Endodermal cell (in vitro differentiated cells): ENCODE data around the gene EIF4E1B. TPM values are rescaled to one million over a fixed set of nuclear protein-coding genes. Genes with fewer than 3 reads are reported as not detected.

Experiments
- DNase-seq: peaks from one replicate; pipeline ENCODE4 v3.0.0-alpha.2; 2017
- H3K27ac ChIP-seq: 2 replicates; pipeline ENCODE4 v1.5.1; 2013; ENCODE audit warnings: mild to moderate bottlenecking, low read depth, low read length, moderate library complexity
- H3K27me3 ChIP-seq: 2 replicates; pipeline ENCODE4 v1.6.1; 2013; ENCODE audit warnings: mild to moderate bottlenecking, low read length, moderate library complexity; ENCODE audit not compliant: insufficient read depth, control insufficient read depth, poor library complexity, severe bottlenecking
- H3K36me3 ChIP-seq: 2 replicates; pipeline ENCODE4 v1.7.0; 2013; ENCODE audit warnings: mild to moderate bottlenecking, low read length, moderate library complexity; ENCODE audit not compliant: control insufficient read depth, insufficient read depth
- H3K4me1 ChIP-seq: one replicate; pipeline ENCODE4 v1.7.0; 2013; ENCODE audit warnings: low read length; ENCODE audit not compliant: control insufficient read depth, insufficient read depth
- H3K4me3 ChIP-seq: 2 replicates; pipeline ENCODE4 v1.5.1; 2013; ENCODE audit warnings: mild to moderate bottlenecking, low read length, moderate library complexity
- H3K9ac ChIP-seq: 2 replicates; pipeline ENCODE4 v1.6.1; 2013; ENCODE audit warnings: mild to moderate bottlenecking, low read length, moderate library complexity; ENCODE audit not compliant: poor library complexity, severe bottlenecking; ENCODE audit errors: extremely low read depth
- H3K9me3 ChIP-seq: 2 replicates; pipeline ENCODE4 v1.6.1; 2013; ENCODE audit warnings: mild to moderate bottlenecking, low read length, moderate library complexity; ENCODE audit not compliant: control insufficient read depth
- H3K27ac Mint-ChIP-seq: 2 replicates; pipeline ENCODE4 v1.8.0; 2020; ENCODE audit warnings: mixed read lengths
- H3K27me3 Mint-ChIP-seq: 2 replicates; pipeline ENCODE4 v1.8.0; 2021; ENCODE audit warnings: mild to moderate bottlenecking, mixed read lengths; ENCODE audit not compliant: insufficient read depth
- H3K36me3 Mint-ChIP-seq: 2 replicates; pipeline ENCODE4 v1.8.0; 2020; ENCODE audit warnings: low read depth, mixed read lengths
- H3K4me1 Mint-ChIP-seq: 2 replicates; pipeline ENCODE4 v1.8.0; 2020; ENCODE audit warnings: mixed read lengths
- H3K4me3 Mint-ChIP-seq: 2 replicates; pipeline ENCODE4 v1.8.0; 2020; ENCODE audit warnings: mild to moderate bottlenecking, moderate library complexity, mixed read lengths
- H3K9me3 Mint-ChIP-seq: 2 replicates; pipeline ENCODE4 v1.8.0; 2020; ENCODE audit warnings: mild to moderate bottlenecking, mixed read lengths
- WGBS, 2 experiments: methylation state at CpG; one replicate each; pipeline versions ENCODE4 v1.1.5 to v1.1.7; 2013; ENCODE audit warnings: missing lambda C conversion rate in 2 of 2, mixed read lengths in 1 of 2; ENCODE audit not compliant: insufficient coverage in 1 of 2, insufficient read length in 1 of 2; 5-methylcytosine and 5-hydroxymethylcytosine counted together
- total RNA-seq, 2 donors: library from RNA; stranded (reverse); fragmentation: NEBNext Ultra II Directional in 1 of 2; extraction: Animal tissue kit (Norgen Biotek cat#: 25700) in 1 of 2; gene quantifications; 2 replicates in 1 of 2; 3 replicates in 1 of 2; pipeline ENCODE4 v1.2.1, GENCODE V29; 2021
- TF ChIP-seq, protein P1 (sequence below): fragments of 200-600 bp; sonication (generic); conservative IDR thresholded peaks from 2 replicates; pipeline ENCODE4 v1.5.0; 2021; ENCODE audit warnings: antibody characterized with exemption, mild to moderate bottlenecking

EIF4E1B gene
- total RNA-seq, 2 donors from 2014 or later, result 1.4 to 2.0 TPM

DNA sequence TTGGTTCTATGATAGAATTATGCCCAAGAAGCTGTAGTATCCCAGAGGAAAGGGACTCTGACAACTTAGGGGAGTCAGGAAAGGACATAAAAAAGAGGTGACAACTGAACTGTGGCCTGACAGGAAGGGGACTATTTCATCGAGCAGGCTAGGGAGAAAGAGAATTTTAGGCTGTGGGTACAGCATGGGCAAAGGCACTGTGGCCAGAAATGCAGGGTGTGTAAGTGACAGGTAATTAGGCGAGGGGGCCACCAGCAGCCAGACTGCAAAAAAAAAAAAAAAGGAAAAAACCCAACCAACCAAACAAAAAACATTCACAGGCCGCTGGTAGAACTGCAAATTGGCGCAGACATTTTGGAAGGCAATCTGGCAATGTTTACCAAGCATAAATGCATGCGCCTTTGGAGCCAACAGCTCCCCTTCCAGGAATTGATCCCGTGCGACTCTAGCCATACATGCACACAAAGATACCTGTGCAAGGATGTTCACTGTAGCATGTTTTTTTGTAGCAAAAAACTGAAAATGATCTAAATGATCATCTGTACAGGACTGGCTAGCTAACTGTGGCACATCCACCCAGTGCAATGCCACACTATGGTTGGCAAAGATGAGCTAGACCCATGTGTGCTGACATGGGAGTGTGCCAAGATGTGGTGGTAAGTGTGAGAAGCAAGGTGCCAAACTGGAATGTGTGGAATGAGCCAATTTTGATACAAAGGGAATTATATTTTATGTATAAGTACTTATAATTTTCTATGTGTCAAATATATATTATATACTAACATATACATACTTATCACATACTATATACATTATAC is 1.1 kb downstream of the EIF4E1B start:
- WGBS, 2 experiments, result 88 to 90% methylated on average over 4 to 7 of the region's 7 CpGs
- H3K9me3 ChIP-seq, result no peaks in the 10 kb centered on the region
- H3K27ac Mint-ChIP-seq, result no peak overlapping the region
- H3K4me1 Mint-ChIP-seq, result peaks cover 13% of the 10 kb centered on the region
- H3K27me3 Mint-ChIP-seq, result peaks cover 84% of the 10 kb centered on the region
- H3K36me3 Mint-ChIP-seq, result no peaks in the 10 kb centered on the region
- no peak overlapping the region for H3K9ac ChIP-seq
- no peak overlapping the region for H3K4me3 Mint-ChIP-seq
- peaks cover 55% of the 10 kb centered on the region for H3K27me3 ChIP-seq
- no peaks in the 10 kb centered on the region for H3K4me1 ChIP-seq
- no peaks in the 10 kb centered on the region for H3K9me3 Mint-ChIP-seq
- H3K4me3 ChIP-seq, result no peak overlapping the region
- no peak for DNase-seq
- no peaks in the 10 kb centered on the region for H3K36me3 ChIP-seq
- TF ChIP-seq, protein P1, sequence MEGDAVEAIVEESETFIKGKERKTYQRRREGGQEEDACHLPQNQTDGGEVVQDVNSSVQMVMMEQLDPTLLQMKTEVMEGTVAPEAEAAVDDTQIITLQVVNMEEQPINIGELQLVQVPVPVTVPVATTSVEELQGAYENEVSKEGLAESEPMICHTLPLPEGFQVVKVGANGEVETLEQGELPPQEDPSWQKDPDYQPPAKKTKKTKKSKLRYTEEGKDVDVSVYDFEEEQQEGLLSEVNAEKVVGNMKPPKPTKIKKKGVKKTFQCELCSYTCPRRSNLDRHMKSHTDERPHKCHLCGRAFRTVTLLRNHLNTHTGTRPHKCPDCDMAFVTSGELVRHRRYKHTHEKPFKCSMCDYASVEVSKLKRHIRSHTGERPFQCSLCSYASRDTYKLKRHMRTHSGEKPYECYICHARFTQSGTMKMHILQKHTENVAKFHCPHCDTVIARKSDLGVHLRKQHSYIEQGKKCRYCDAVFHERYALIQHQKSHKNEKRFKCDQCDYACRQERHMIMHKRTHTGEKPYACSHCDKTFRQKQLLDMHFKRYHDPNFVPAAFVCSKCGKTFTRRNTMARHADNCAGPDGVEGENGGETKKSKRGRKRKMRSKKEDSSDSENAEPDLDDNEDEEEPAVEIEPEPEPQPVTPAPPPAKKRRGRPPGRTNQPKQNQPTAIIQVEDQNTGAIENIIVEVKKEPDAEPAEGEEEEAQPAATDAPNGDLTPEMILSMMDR, result no peak
- no peak overlapping the region for H3K27ac ChIP-seq

DNA sequence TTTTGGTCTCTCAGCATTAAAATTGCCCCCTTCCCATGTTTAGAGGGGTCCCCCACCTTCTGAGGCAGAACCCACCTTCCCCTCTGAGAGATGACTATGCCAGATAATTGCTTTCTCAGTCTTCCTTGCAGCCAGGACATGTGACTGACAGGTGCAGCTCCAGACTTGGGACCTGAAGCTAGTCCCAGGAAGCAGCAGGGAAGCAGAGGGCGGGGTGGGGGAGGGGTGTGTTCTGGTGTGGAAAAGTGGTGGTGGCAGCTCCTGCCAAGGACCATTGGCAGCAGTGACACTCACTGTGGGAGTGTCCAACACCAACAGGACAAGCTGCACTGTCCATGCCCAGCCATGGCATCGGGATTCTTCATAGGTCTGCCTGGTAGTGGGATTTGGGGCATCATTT is 2.3 kb downstream of the EIF4E1B start:
- Mint-ChIP-seq H3K36me3 (no peaks in the 10 kb centered on the region), H3K4me3 (no peak overlapping the region), H3K4me1 (peaks cover 13% of the 10 kb centered on the region), H3K27ac (no peak overlapping the region), H3K27me3 (peaks cover 80% of the 10 kb centered on the region), H3K9me3 (no peaks in the 10 kb centered on the region)
- DNase-seq, result no peak
- H3K9me3 ChIP-seq, result no peaks in the 10 kb centered on the region
- no peaks in the 10 kb centered on the region for H3K36me3 ChIP-seq
- TF ChIP-seq, protein P1, result no peak
- no peaks in the 10 kb centered on the region for H3K4me1 ChIP-seq
- H3K27me3 ChIP-seq, result peaks cover 45% of the 10 kb centered on the region
- WGBS, 2 experiments, result 85% methylated on average over 2 of the region's 2 CpGs; no CpG with 5 or more reads in 1 of the 2 experiments
- no peak overlapping the region for H3K4me3 ChIP-seq
- H3K9ac ChIP-seq, result no peak overlapping the region
- no peak overlapping the region for H3K27ac ChIP-seq

DNA sequence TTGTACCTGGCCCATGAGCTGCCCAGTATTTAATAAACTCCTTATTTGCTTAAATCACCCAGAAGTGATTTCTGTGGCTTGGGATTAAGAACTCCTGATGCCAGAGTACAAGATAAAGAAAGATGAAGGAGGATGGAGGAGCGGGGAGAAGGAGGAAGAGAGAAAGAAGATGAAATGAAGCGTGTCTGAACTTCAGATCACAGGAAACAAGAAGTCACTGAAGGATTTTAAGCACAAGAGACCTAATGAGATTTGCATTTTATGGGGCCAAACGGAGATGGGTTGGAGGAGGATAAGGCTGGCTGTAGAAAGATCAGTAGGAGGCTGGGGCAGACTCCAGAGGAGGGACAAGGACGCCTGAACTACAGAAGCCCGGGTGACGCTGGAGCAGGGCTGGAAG is 3.1 kb downstream of the EIF4E1B start:
- Histone ChIP-seq H3K36me3 (no peaks in the 10 kb centered on the region), H3K27ac (no peak overlapping the region), H3K9ac (no peak overlapping the region), H3K4me3 (no peak overlapping the region), H3K4me1 (no peaks in the 10 kb centered on the region), H3K27me3 (peaks cover 36% of the 10 kb centered on the region), H3K9me3 (no peaks in the 10 kb centered on the region)
- Mint-ChIP-seq H3K4me3 (no peak overlapping the region), H3K9me3 (no peaks in the 10 kb centered on the region), H3K36me3 (no peaks in the 10 kb centered on the region), H3K27me3 (peaks cover 76% of the 10 kb centered on the region), H3K4me1 (peaks cover 13% of the 10 kb centered on the region), H3K27ac (no peak overlapping the region)
- TF ChIP-seq, protein P1, result no peak
- DNase-seq, result no peak
- WGBS, 2 experiments, result 60 to 79% methylated on average over 3 to 6 of the region's 6 CpGs
